ENCODE measurements around the gene CYP4F22.
"Not testable (repeated sequence)": the region's sequence is repeated elsewhere in the genome, so short reads cannot be mapped to it uniquely, and the experiment has no call there.

Gene CYP4F22

DNA sequence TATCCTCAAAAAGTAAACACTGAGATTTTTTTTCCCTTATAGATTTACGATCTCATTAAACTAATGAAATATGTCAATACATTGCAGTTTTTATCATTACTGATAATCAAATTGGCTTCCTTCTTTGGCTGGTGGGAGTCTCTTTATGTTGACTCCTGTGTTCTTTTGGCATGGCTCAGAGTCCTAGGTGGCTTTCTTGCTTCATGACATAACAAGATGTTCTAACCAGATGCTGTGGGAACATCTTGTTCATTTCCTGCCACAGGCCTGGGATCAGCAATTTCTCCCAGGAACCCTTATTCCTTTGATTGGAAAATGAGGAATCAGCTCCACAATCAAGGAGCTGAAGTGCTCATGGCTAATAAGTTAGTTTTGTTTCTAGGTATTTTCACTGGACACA is 13.2 kb upstream of the CYP4F22 start:
- DNase-seq, result no peak

DNA sequence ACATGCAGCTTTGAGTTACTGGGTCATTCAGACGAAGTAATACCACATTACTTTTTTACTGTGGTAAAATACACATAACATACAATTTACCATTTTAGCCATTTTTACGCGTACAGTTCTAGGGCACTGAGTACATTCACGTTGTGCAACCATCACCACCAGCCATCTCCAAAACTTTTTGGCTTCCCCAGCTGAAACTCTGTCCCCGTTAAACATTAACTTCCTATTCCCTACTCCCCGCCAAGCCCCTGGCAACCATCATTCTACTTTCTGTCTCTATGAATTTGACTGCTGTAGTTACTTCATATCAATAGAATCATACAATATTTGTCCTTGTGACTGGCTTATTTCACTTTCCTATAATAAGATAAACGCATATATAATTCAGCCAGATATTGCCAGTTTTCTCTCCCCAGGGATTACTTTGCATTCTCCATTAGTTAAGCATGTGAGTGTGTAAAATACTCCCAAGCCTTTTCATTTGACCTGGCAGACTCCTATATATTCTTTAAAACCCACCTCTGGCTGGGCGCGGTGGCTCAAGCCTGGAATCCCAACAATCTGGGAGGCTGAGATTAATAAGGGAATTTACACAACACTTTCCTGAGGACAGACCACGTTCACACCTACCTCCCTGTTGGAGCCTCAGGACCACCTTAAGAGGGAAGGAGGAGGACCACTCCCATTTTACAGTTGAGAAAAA is 10.0 kb upstream of the CYP4F22 start:
- no peak for DNase-seq

DNA sequence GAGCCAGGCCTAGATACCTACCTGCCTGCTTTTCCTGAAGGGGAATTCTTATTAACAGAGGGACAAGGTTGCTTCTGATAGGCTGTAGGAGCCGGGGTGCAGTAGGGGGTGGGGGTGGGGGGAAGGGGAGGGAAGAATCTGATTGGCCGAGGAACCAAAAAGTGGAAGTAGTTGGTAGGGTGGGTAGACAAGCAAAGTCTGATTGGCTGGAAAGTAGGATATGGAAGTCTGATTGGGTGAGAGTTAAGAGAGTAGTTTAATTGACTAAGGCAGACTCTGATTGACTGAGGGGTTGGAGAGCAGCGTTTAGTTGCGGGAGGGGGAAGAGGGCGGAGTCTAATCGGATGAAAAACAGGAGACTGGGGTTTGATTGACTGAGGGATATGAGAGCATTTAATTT is 9.4 kb upstream of the CYP4F22 start:
- DNase-seq, result no peak

DNA sequence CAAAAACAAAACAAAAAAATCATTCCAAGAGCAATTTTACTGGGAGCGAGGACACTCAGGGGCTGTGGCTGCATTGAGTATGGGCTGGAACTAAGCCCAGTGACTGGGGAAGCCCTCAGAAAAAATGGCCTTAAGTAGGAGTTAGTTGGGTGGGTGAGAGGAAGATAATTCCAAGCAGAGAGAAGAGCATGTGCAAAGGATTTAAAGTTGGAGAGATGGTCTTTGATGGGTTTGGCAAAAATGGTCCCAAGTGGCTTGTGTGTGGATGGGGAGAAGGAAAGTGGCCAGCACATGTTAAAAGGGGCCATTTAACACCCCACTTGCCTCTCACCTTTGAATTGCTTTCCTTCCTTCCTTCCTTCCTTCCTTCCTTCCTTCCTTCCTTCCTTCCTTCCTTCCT is 6.7 kb upstream of the CYP4F22 start:
- DNase-seq, result no peak

DNA sequence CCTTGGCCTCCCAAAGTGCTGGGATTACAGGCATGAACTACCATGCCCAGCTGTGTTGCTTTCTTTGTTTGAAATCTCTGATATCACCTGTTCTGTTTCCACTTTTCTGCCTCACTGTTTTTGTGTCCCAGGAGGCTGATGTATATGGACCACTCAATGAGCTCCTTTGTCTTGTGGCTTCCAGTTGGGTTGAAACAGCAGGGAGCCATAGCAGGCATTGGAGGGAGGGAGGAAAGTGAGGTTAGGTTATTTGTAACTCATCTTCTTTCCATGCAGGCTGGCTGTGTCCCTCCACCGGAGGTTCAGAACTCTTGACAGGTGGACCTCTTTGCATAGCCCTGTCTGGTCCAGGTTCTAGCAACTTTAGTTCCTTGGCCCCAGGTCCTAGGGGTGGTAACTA is 6.1 kb upstream of the CYP4F22 start:
- DNase-seq, result no peak

DNA sequence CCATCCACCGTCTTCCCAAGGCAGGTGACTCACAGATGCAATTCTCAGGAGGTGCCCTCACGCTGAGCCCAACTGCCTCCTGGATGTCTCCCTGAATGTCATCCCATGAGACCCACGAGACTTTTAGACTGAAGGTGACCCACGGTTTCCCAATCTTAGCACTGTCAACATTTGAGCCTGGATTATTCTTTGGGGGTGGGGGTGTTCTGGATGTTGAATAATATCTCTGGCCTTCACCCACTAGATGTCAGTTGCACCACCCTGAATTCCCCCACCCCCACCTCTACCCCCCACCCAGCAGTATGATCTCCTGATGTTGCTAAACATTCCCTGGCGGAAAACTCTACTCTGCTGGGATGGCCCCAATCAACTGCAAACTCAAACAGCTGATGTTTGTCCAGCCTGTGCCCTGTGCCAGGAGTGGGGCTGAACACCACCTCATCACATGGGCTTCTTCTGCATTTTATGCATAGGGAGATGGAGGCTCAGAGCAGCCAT is 2.2 kb upstream of the CYP4F22 start:
- DNase-seq, result no peak

DNA sequence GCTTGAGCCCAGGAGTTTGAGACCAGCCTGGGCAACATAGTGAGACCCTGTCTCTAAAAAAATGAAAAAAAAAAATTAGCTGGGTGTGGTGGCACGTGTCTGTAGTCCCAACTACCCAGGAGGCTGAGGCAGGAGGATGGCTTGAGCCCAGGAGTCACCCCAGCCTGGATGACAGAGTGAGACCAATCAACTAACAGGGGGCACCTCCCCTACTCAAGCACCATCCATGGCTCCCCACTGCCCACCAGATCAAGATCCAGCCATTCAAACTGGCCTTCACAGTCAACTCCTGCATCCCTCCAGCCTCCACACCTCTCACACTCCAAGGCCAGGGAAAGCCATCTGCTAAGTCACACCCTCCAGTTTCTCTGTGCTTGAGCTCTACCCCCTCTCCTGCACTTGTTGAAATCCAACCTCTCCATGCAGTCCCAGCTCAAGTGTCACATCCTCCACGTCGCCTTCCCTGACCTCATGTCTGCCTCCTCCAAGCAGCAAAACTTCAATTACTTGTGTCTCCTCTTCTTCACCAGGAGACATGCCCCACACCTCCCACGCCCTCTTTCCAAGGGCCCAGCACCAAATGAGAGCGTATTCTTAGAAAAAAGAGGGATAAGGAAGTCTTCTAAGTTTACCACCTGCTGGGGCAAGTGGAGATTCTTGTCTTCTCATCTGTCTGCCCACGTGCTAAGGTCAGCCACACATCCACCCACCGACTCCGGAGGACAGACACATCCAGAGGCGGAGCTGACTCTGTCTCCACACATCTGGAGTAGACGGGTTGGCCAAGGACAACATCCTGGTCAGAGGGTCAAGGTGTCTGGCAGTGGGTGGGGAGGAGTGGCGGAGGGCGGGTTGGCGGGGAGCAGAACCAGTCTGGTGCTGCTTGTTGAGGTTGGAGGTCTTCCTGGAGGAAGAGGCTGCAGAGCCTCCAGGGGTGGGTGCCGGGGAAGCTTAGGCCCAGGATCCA is 974 bp upstream of the CYP4F22 start:
- DNase-seq, result no peak

DNA sequence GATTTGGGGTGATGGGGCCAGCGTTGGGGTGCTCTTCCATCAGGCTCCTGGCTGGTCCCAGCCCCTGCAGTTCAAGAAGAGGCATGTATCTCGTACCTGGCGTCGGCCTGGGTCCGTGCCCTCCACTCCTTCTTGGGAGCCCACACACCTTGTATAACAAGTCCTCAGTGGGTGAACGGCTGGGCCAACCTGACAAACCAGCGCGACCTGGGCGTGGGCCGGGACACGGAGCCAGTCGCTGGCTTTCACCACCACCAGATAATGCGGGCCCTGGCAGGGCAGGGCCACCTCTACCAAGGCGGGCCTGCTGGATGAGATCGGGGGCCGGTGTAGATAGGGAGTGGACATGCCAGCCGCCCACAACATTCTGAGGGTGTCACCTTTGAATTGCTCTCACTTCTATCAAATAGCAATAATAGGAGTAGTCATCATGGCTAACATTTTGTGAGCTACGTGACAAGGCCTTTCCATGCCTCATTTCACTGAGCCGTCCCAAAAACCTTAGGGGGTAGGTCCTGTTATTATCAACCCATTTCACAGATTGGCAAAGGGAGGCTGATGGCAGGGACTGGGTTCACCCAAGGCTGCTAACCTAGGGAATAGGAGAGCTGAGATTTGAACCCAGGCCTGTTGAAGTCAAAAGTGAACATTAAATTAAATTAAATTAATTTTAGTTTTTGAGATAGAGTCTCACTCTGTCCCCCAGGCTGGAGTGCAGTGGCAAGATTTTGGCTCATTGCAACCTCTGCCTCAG is 3.5 kb downstream of the CYP4F22 start:
- DNase-seq, result no peak

DNA sequence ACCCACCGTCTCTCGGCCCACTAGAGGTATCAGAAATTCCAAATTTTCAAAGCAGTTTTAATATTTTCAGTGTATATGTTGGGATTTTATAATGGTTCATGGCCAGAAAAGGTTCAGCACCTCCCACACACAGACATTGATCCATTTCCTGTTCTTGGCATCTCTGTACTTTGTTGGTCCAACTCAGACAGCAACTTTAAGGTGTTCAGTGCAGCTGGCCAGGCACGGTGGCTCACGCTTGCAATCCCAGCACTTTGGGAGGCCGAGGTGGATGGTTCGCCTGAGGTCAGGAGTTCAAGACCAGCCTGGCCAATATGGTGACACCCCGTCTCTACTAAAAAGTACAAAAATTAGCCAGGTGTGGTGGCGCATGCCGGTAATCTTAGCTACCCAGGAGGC is 6.9 kb downstream of the CYP4F22 start:
- not testable (repeated sequence) for DNase-seq

DNA sequence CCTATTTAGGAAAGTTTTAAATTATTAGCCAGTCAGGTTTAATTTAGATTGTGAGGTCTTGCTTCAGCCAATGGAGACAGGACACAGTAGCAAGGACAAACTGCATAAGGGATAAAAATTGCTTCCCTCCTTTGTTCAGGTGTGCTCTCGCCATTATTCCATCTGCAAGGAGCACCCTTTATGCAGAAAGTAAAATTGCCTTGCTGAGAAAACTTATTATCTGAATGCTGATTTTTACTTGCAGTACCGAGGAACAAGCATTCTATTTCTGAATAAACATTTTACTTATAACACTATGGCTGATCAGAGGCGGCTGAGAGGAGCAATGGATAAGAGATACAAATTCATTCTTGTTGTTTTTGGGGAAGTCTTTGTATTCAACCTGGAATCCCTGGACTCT is 8.0 kb downstream of the CYP4F22 start:
- DNase-seq, result no peak

DNA sequence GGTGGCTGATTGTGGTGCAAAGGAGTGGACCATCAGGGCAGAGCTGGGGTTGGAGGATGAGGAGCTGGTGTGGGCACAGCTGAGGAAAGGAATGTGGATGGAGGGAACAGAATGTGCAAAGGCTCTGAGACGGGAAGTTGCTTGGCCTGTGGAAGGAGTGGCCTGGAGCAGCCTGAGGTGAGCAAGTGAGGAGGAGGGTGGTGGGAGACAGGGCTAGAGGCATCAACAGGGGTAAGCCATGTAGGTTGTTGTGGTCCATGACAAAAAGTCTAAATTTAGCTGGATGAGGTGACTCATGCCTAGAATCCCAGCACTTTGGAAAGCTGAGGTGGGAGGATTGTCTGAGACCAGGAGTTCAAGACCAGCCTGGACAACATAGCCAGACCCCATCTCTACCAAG is 9.5 kb downstream of the CYP4F22 start:
- DNase-seq, result no peak

DNA sequence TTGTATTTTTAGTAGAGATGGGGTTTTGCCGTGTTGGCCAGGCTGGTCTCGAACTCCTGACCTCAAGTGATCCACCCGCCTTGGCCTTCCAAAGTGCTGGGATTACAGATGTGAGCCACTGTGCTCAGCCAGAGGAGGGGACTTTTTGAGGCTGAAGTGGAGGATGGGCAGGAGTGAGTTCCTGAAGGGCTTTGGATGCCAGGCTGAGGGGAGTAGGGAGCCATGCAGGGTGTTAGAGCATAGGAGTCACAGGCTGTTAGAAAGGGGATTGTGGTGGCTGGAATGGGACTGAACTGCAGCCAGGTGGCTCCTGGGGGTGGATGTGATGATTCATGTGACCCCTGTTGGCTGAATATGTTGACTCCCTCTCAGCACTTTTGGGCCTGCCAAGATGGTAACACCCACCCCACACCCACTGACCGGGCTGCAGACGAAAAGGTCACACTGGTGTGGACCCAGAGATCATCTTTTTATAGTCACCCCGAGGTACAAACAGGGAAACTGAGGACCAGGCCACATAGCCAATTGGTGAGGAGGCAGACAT is 11.2 kb downstream of the CYP4F22 start:
- DNase-seq, result no peak

DNA sequence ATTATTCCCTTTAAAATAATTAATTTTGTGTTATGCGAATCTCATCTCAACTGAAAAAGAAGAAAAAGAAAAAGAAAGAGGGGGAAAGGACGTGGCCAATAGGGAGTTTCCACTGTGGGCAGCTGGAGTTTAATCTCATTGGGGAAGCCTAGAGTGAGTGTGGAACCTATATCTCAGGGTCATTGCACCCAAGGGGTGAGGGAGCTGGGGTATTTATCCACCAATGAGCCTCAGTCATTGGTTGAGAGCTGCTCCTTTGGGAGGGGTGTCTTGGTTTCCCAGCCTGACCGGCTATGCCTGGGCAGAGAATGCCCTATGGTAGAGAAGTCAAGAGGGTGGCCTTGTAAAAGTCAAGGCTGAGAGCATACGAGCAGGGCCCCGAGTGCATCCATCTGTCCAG is 16.5 kb downstream of the CYP4F22 start:
- no peak for DNase-seq

DNA sequence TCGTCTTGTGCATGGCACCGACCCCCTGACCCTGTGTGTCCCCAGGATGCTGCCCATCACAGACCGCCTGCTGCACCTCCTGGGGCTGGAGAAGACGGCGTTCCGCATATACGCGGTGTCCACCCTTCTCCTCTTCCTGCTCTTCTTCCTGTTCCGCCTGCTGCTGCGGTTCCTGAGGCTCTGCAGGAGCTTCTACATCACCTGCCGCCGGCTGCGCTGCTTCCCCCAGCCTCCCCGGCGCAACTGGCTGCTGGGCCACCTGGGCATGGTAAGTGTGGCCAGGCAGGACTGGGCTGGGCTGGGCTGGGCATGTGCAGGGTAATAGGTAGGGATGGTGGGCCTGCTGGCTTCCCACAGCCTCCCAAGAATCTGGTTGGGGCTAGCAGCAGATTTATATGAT is 17.0 kb downstream of the CYP4F22 start:
- no peak for DNase-seq

DNA sequence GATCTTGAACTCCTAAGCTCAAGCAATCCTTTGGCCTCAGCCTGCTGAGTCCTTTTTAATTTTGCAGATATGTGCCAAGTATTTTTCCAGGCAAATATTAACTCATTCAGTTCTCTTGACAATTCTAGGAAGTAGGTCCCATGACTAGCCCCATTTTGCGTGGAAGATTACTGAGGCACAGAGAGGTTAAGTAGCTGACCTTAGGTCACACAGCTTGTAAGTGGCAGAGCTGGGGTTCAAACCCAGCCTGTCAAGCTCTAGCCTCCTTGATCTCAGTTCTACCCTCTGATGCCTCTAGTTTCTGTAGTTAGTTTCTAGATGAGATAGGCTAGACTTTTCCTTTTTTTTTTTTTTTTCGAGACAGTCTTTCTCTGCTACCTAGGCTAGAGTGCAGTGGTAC is 18.1 kb downstream of the CYP4F22 start:
- no peak for DNase-seq

DNA sequence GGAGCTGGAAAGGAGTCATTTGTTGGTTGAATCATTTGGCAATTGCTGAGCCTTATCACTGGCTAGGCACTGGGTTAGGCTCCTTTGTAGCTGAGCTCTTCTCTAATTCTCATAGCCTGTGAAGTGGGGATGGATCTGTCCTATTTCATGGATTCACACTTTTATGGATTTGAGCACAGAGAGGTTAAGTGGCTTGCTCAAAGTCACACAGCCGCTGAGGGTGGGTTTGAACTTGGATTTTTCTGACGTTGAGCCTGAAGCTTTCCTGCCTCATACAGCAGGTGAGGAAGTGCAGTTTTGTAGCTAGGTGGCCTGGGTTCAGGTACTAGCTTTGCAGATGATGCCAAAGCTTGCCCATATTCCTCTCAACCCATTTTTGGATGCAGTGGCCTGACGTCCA is 19.4 kb downstream of the CYP4F22 start:
- no peak for DNase-seq

DNA sequence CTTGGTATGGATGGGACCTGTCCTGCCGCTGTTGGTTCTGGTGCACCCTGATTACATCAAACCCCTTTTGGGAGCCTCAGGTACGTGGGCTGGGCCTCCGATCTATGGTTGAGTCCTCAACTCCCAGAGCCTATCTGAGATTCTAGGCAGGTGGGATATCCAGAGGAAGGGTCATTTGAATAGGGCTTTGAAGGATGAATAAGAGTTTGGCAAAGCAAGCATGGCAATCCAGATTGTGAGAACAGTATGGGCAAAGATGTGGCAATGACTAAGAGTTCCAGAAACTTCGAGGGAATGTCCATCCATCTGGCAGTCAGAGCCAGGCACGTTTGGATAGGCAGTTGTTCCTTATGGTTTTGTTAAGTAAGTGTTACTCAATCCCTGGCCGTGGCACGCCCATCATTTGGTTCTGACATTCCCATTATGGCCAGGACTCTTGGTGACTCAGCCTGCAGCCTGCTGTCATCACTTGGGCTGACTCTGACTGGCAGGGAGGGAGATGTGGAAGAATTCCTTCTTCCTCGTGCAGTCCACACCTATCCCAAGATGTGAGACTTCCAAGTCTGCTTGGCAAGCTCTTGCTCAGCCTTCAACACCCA is 21.5 kb downstream of the CYP4F22 start:
- DNase-seq, result no peak

DNA sequence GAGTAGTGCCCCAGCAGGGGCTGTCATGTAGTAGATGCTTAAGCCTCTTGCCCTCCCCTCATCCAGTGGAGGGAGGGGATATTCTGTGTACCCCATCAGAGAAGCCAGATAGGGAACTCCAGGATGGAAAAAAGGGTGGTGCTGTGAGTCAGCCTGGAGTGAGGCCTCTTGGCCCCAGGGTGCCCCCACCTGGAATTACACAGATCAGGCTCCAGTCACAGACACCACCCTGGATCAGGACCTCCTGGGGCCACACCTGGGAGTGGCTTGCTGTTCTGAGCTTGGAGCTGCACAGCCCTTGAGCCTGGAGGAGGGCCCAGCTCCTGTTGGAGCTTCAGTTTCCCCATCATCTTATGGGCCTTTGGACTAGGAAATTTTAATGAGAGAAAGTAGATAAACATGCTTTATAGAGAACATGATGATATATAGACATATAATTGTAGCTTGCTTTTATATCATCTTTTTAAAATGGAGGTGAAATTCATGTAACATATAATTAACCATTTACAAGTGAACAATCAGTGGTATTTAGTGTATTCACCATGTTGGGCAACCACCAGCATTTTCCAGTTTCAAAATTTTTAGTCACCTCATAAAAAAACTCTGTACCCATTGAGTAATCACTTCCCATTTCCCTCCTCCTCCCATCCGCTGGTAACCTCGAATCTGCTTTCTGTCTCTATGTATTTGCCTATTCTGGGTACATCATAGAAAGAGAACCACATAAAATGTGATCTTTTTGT is 24.6 kb downstream of the CYP4F22 start:
- DNase-seq, result no peak

DNA sequence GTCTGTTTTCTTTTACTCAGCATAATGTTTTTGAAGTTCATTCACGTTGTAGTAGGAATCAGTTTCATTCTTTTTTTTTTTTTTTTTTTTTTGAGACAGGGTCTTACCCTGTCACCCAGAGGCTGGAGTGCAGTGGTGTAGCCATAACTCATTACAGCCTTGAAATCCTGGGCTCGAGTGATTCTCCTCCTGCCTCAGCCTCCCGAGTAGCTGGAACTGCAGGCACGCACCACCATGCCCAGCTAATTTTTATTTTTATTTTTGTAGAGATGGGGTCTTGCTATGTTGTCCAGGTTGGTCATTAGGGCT is 25.2 kb downstream of the CYP4F22 start:
- DNase-seq, result not testable (repeated sequence)

DNA sequence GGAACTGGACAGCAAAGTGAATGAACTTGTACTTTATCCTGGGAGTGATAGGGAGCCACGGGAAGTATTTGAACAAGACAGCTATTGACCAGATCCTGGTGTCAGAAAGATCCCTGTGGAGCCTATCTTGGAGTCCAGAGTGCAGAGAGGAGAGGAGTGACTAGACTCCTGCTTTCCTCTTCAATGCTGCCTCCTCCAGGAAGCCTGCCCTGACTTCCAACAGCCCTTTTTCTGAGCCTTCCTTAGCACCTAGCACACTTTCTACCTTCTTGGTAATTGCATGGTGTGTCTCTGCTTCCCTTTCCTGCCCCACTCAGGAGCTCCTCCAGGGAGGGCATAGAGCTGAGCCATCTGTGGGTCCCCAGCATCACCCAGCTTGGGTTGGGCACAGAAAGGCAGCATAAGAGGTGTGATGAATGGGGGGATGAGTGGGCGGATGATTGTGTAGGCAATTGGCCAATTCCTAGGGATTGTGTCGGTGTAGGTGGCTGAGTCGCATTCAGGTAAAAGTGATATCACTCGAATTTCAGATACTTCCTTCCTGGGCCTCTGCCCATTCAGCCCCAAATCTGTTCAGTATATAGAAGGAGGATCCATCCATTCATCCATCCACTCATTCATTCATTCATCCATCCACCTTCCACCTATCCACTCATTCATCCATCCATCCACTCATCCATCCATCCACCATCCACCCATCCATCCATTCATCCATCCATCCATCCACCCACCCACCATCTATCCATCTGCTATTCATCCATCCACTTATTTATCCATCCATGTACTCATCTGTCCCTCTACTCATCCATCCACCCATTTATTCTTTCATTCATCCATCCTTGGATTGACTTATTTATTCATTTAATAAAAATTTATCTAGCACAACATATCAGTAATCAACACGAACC is 26.9 kb downstream of the CYP4F22 start:
- DNase-seq, result no peak

DNA sequence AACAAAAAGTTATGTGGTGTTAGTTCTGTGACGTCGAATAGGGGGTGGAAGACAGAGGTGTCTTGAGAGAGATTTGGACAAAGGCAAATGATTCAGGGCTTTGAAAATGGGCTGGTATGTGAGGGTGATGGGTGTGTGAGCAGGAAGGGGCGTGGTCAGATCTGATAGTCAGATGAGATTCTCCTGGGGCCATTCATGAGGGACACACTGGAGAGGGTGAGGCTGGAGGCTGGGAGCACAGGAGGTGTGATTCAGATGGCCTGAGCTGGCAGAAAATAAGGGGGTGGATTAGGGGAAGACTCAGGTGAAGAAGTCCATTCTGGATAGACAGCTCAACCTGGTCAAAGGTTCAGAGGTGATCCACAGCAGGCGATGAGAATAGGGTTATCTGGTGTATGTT is 28.0 kb downstream of the CYP4F22 start:
- DNase-seq, result no peak

All from activated naive CD4-positive, alpha-beta T cell (primary cell).